H1 (cell line): ENCODE results near the gene TMEM63C. TPM values are rescaled to one million over a fixed set of nuclear protein-coding genes. Genes with fewer than 3 reads are reported as not detected.

Experiments
- CHD7 ChIP-seq: fragments of 300-600 bp; sonication (generic); IDR thresholded peaks from 2 replicates; pipeline ENCODE4 v1.7.1; 2012; ENCODE audit warnings: low read length, moderate library complexity, mild to moderate bottlenecking, inconsistent platforms; ENCODE audit not compliant: insufficient replicate concordance
- HDAC6 ChIP-seq: IDR thresholded peaks from one replicate; pipeline ENCODE4 v1.7.1; 2012; ENCODE audit warnings: low read depth, mild to moderate bottlenecking, inconsistent platforms, low read length, moderate library complexity
- POU5F1 ChIP-seq: IDR thresholded peaks from 2 replicates; pipeline ENCODE4 v1.6.1; 2011; ENCODE audit warnings: low read depth, mild to moderate bottlenecking, low read length, moderate library complexity
- RAD21 ChIP-seq, 2 experiments: IDR thresholded peaks in 1 of 2; conservative IDR thresholded peaks in 1 of 2; 2 replicates each; pipeline ENCODE4 v1.6.1; 2011; ENCODE audit warnings: low read depth in 2 of 2, low read length in 2 of 2, improper control_type of control experiment in 1 of 2, inconsistent platforms in 1 of 2, mild to moderate bottlenecking in 1 of 2, moderate library complexity in 1 of 2
- SIN3A ChIP-seq, 2 experiments: IDR thresholded peaks in 1 of 2; conservative IDR thresholded peaks in 1 of 2; 2 replicates each; pipeline ENCODE4 v1.6.1; 2011 to 2012; ENCODE audit warnings: low read length in 2 of 2, improper control_type of control experiment in 1 of 2, low read depth in 1 of 2, mild to moderate bottlenecking in 1 of 2
- polyA plus RNA-seq, 7 experiments: library from polyadenylated mRNA; depleted of rRNA in 3 of 7; stranded (reverse) in 5 of 7; unstranded in 2 of 7; fragments of >200 nt in 5 of 7; fragments of 200-250 nt in 2 of 7; gene quantifications; 1 replicate in 5 of 7; 2 replicates in 1 of 7; 4 replicates in 1 of 7; pipeline versions ENCODE4 v1.2.1 to v1.2.3, GENCODE V29; 2011 to 2013; ENCODE audit warnings: missing spikeins in 2 of 7, mixed read lengths in 2 of 7
- total RNA-seq: library from RNA; stranded (reverse); fragmentation: NEBNext Ultra II Directional; extraction: Animal tissue kit (Norgen Biotek cat#: 25700); gene quantifications from 2 replicates; pipeline ENCODE4 v1.2.1, GENCODE V29; 2021

The TMEM63C gene
- total and polyA plus RNA-seq, 2 of the 8 experiments (the other 6 are each of a cell fraction or from before 2014, with no cell fraction given), result 3.0 to 7.6 TPM

GRCh38 chr14:77189479-77189878 is 7.9 kb downstream of the TMEM63C start (continued):
- TF ChIP-seq SIN3A (conservative IDR thresholded peaks at IDR 0.05 in 1 of 2, IDR thresholded peaks at IDR 0.05 in 1 of 2; ENCODE audit: low read depth in 1 of 2, low read length in 2 of 2), result no peak
- TF ChIP-seq HDAC6, result no peak
- TF ChIP-seq RAD21 (IDR thresholded peaks at IDR 0.05 in 1 of 2, conservative IDR thresholded peaks at IDR 0.05 in 1 of 2; ENCODE audit: low read depth in 2 of 2, low read length in 2 of 2), result no peak
- no peak for TF ChIP-seq CHD7
- no peak for TF ChIP-seq POU5F1
